HepG2 (cell line): Measurements from ENCODE around the gene ADAM10. TPM values are rescaled to one million over a fixed set of nuclear protein-coding genes. Genes with fewer than 3 reads are reported as not detected.
A peak's percentile ranks its signal among the peaks of the same experiment; 100 is the strongest.

ENCODE experiments used
- FOXK2 ChIP-seq: fragments of 450-650 bp; IDR thresholded peaks from 2 replicates; pipeline ENCODE4 v1.6.1; 2016
- KDM2A ChIP-seq: sonication (generic); formaldehyde crosslinking; IDR thresholded peaks from 2 replicates; pipeline ENCODE4 v1.4.0; 2020; ENCODE audit warnings: low read depth, missing genetic modification reagents, borderline replicate concordance
- NBN ChIP-seq: fragments of 450-650 bp; conservative IDR thresholded peaks from 2 replicates; pipeline ENCODE4 v1.6.1; 2017
- TARDBP ChIP-seq: sonication (generic); formaldehyde crosslinking; IDR thresholded peaks from 2 replicates; pipeline ENCODE4 v1.8.0; 2022; ENCODE audit warnings: mild to moderate bottlenecking, missing genetic modification reagents
- ZBTB20 ChIP-seq: sonication (generic); formaldehyde crosslinking; IDR thresholded peaks from 2 replicates; pipeline ENCODE4 v1.8.1; 2023; ENCODE audit warnings: missing genetic modification reagents, low read depth, mild to moderate bottlenecking, borderline replicate concordance
- ZNF121 ChIP-seq: sonication (generic); formaldehyde crosslinking; IDR thresholded peaks from 2 replicates; pipeline ENCODE4 v1.5.0; 2020; ENCODE audit warnings: mild to moderate bottlenecking, missing genetic modification reagents
- ZNF234 ChIP-seq: sonication (generic); formaldehyde crosslinking; conservative IDR thresholded peaks from 2 replicates; pipeline ENCODE4 v1.5.1; 2020; ENCODE audit warnings: mild to moderate bottlenecking, missing genetic modification reagents
- ZNF24 ChIP-seq: fragments of 450-650 bp; IDR thresholded peaks from 2 replicates; pipeline ENCODE4 v1.6.1; 2017; ENCODE audit warnings: antibody characterized with exemption, mild to moderate bottlenecking
- ZNF552 ChIP-seq: sonication (generic); formaldehyde crosslinking; IDR thresholded peaks from 2 replicates; pipeline ENCODE4 v1.9.0; 2022; ENCODE audit warnings: missing genetic modification reagents, mild to moderate bottlenecking, borderline replicate concordance
- ZNF776 ChIP-seq: sonication (generic); formaldehyde crosslinking; IDR thresholded peaks from 2 replicates; pipeline ENCODE4 v1.4.0; 2020; ENCODE audit warnings: mild to moderate bottlenecking, missing genetic modification reagents
- polyA plus RNA-seq, 8 experiments: library from polyadenylated mRNA; depleted of rRNA in 3 of 8; stranded (reverse) in 7 of 8; unstranded in 1 of 8; fragments of >200 nt; fragmentation: Illumina TruSeq in 4 of 8; extraction: Trizol in 4 of 8; gene quantifications; 2 replicates each; pipeline versions ENCODE4 v1.2.1 to v1.2.3, GENCODE V29; 2011 to 2016; ENCODE audit warnings: low read depth in 4 of 8, missing spikeins in 1 of 8, mixed read lengths in 1 of 8; ENCODE audit not compliant: insufficient read depth in 1 of 8
- total RNA-seq, 5 experiments: library from RNA; depleted of rRNA; stranded (reverse); fragments of >200 nt; fragmentation: Illumina TruSeq; extraction: Trizol; gene quantifications; 2 replicates each; pipeline ENCODE4 v1.2.3, GENCODE V29; 2016; ENCODE audit warnings: low read depth in 1 of 5
- TF ChIP-seq, protein P1 (sequence below): sonication (generic); formaldehyde crosslinking; IDR thresholded peaks from 2 replicates; pipeline ENCODE4 v1.5.0; 2020; ENCODE audit warnings: missing genetic modification reagents
- TF ChIP-seq, protein P2 (sequence below): sonication (generic); formaldehyde crosslinking; IDR thresholded peaks from 2 replicates; pipeline ENCODE4 v1.5.1; 2020; ENCODE audit warnings: missing genetic modification reagents, mild to moderate bottlenecking, borderline replicate concordance
- TF ChIP-seq, protein P3 (sequence below): sonication (generic); formaldehyde crosslinking; conservative IDR thresholded peaks from 2 replicates; pipeline ENCODE4 v1.4.0; 2020; ENCODE audit warnings: missing genetic modification reagents
- TF ChIP-seq, protein P4 (sequence below): sonication (generic); formaldehyde crosslinking; conservative IDR thresholded peaks from 2 replicates; pipeline ENCODE4 v1.4.0; 2020; ENCODE audit warnings: missing genetic modification reagents
- TF ChIP-seq, protein P5 (sequence below): IDR thresholded peaks from 2 replicates; pipeline ENCODE4 v1.6.1; 2016; ENCODE audit warnings: low read depth
- TF ChIP-seq, protein P6 (sequence below): sonication (generic); formaldehyde crosslinking; IDR thresholded peaks from 2 replicates; pipeline ENCODE4 v1.4.0; 2020; ENCODE audit warnings: missing genetic modification reagents
- TF ChIP-seq, protein P7 (sequence below): sonication (generic); formaldehyde crosslinking; IDR thresholded peaks from 2 replicates; pipeline ENCODE4 v1.9.0; 2022; ENCODE audit warnings: missing genetic modification reagents, mild to moderate bottlenecking, borderline replicate concordance

Gene ADAM10
- total and polyA plus RNA-seq, 2 of the 13 experiments (the other 11 are each of a cell fraction or from before 2014, with no cell fraction given), result 92.7 to 125 TPM

DNA sequence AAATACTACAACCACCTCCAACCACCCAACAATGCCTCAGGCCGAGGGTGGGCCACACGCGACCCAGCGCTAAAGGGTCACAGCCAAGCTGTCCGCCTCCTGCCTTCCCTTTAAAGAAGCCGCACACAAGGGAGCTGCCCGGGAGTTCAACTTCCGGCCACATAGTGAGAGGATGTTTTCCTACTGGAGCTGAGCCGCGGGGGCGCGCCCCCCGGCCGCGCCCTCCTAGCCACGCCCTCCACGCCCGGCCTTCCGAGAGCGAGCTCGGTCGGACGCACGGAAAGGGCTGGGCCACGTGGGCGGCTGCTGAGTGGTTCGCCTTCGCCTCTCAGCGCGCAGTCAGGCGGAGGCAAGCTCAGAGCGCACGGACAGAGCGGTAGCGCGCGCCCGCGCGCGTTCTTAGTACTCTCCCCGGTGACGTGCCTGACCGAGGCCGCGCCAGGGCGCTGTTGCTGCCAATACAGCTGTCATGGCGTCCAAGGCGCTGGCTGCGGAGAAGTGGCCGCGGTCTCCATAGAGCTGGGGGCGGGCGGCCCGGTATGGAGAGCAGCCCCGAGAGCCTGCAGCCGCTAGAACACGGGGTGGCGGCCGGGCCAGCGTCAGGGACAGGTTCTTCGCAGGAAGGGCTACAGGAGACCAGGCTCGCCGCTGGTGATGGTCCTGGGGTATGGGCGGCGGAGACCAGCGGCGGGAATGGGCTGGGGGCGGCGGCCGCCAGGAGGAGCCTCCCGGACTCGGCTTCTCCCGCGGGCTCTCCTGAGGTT is 21.5 kb upstream of the ADAM10 start, which contains the start of gene MINDY2 (continued):
- TF ChIP-seq, protein P1, sequence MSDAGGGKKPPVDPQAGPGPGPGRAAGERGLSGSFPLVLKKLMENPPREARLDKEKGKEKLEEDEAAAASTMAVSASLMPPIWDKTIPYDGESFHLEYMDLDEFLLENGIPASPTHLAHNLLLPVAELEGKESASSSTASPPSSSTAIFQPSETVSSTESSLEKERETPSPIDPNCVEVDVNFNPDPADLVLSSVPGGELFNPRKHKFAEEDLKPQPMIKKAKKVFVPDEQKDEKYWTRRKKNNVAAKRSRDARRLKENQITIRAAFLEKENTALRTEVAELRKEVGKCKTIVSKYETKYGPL (CRISPR knock-in tag), result no peak
- TF ChIP-seq, protein P2, sequence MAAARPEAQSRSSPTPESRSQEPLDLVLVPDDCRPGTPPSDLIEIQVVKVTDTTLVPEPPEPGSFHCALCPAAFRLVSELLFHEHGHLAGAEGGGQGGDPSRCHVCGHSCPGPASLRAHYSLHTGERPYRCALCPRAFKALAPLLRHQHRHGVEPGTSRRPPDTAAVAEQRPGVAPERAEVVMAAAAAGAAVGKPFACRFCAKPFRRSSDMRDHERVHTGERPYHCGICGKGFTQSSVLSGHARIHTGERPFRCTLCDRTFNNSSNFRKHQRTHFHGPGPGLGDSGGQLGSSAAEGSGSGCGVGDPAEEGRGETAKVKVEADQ, result no peak; the same call in none of the 2 replicates
- TF ChIP-seq TARDBP (CRISPR knock-in tag), result peak; percentile 77; the same call in 1 of the 2 replicates
- no peak for TF ChIP-seq ZNF776 (CRISPR knock-in tag)
- no peak; the same call in none of the 2 replicates for TF ChIP-seq ZBTB20 (CRISPR knock-in tag)
- TF ChIP-seq FOXK2, result peak; percentile 65
- TF ChIP-seq ZNF234, result no peak
- TF ChIP-seq, protein P3, sequence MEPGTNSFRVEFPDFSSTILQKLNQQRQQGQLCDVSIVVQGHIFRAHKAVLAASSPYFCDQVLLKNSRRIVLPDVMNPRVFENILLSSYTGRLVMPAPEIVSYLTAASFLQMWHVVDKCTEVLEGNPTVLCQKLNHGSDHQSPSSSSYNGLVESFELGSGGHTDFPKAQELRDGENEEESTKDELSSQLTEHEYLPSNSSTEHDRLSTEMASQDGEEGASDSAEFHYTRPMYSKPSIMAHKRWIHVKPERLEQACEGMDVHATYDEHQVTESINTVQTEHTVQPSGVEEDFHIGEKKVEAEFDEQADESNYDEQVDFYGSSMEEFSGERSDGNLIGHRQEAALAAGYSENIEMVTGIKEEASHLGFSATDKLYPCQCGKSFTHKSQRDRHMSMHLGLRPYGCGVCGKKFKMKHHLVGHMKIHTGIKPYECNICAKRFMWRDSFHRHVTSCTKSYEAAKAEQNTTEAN, result 0 out of 2 replicates have a peak, but pooled peaks have one; percentile 53
- TF ChIP-seq KDM2A, result peak; percentile 83; the same call in 1 of the 2 replicates
- TF ChIP-seq, protein P4, sequence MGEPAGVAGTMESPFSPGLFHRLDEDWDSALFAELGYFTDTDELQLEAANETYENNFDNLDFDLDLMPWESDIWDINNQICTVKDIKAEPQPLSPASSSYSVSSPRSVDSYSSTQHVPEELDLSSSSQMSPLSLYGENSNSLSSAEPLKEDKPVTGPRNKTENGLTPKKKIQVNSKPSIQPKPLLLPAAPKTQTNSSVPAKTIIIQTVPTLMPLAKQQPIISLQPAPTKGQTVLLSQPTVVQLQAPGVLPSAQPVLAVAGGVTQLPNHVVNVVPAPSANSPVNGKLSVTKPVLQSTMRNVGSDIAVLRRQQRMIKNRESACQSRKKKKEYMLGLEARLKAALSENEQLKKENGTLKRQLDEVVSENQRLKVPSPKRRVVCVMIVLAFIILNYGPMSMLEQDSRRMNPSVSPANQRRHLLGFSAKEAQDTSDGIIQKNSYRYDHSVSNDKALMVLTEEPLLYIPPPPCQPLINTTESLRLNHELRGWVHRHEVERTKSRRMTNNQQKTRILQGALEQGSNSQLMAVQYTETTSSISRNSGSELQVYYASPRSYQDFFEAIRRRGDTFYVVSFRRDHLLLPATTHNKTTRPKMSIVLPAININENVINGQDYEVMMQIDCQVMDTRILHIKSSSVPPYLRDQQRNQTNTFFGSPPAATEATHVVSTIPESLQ (CRISPR knock-in tag), result no peak
- TF ChIP-seq, protein P5, sequence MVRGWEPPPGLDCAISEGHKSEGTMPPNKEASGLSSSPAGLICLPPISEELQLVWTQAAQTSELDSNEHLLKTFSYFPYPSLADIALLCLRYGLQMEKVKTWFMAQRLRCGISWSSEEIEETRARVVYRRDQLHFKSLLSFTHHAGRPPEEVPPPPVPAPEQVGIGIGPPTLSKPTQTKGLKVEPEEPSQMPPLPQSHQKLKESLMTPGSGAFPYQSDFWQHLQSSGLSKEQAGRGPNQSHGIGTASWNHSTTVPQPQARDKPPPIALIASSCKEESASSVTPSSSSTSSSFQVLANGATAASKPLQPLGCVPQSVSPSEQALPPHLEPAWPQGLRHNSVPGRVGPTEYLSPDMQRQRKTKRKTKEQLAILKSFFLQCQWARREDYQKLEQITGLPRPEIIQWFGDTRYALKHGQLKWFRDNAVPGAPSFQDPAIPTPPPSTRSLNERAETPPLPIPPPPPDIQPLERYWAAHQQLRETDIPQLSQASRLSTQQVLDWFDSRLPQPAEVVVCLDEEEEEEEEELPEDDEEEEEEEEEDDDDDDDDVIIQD (CRISPR knock-in tag), result no peak
- no peak for TF ChIP-seq NBN
- TF ChIP-seq, protein P6, sequence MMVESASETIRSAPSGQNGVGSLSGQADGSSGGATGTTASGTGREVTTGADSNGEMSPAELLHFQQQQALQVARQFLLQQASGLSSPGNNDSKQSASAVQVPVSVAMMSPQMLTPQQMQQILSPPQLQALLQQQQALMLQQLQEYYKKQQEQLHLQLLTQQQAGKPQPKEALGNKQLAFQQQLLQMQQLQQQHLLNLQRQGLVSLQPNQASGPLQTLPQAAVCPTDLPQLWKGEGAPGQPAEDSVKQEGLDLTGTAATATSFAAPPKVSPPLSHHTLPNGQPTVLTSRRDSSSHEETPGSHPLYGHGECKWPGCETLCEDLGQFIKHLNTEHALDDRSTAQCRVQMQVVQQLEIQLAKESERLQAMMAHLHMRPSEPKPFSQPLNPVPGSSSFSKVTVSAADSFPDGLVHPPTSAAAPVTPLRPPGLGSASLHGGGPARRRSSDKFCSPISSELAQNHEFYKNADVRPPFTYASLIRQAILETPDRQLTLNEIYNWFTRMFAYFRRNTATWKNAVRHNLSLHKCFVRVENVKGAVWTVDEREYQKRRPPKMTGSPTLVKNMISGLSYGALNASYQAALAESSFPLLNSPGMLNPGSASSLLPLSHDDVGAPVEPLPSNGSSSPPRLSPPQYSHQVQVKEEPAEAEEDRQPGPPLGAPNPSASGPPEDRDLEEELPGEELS (CRISPR knock-in tag), result peak; percentile 75
- no peak; the same call in 1 of the 2 replicates for TF ChIP-seq ZNF552 (CRISPR knock-in tag)
- TF ChIP-seq, protein P7, sequence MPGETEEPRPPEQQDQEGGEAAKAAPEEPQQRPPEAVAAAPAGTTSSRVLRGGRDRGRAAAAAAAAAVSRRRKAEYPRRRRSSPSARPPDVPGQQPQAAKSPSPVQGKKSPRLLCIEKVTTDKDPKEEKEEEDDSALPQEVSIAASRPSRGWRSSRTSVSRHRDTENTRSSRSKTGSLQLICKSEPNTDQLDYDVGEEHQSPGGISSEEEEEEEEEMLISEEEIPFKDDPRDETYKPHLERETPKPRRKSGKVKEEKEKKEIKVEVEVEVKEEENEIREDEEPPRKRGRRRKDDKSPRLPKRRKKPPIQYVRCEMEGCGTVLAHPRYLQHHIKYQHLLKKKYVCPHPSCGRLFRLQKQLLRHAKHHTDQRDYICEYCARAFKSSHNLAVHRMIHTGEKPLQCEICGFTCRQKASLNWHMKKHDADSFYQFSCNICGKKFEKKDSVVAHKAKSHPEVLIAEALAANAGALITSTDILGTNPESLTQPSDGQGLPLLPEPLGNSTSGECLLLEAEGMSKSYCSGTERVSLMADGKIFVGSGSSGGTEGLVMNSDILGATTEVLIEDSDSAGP (CRISPR knock-in tag), result peak; percentile 98
- TF ChIP-seq ZNF24, result no peak
- TF ChIP-seq ZNF121 (CRISPR knock-in tag), result 0 out of 2 replicates have a peak, but pooled peaks have one; percentile 56
